Activated CD8-positive, alpha-beta memory T cell treated with anti-CD3 and anti-CD28 coated beads for 4 hours (primary cell): ENCODE measurements around the gene MLLT11.
A peak's percentile ranks its signal among the peaks of the same experiment; 100 is the strongest.
"Not testable (repeated sequence)": the region's sequence is repeated elsewhere in the genome, so short reads cannot be mapped to it uniquely, and the experiment has no call there.

Experiments
- DNase-seq, 2 donors: peaks; one replicate each; pipeline ENCODE4 v3.0.0-alpha.2; 2020; ENCODE audit warnings: low read depth in 2 of 2

MLLT11 gene

DNA sequence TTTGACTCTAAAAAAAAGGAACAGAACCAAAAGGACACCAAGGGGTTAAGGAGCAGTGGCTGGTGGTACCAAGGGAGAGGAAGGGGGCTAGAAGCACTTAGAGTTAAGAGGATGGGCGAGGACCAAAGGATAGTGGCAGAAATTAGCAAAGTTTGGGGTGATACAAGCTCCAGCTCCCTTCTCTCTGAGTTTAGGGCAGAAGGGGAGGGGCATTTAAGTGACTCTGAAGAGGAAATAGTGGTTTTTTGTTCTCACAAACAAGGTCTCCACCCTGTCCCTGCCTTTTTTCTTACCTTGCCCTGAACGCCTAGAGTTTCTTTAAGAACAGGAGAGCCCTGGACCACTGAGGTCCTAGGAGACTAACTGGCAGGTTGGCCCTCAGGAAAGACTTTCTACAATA is 4.0 kb upstream of the MLLT11 start:
- DNase-seq, result no peak

GRCh38 chr1:151058692-151059091 is 1.5 kb upstream of the MLLT11 start:
- no peak for DNase-seq

DNA sequence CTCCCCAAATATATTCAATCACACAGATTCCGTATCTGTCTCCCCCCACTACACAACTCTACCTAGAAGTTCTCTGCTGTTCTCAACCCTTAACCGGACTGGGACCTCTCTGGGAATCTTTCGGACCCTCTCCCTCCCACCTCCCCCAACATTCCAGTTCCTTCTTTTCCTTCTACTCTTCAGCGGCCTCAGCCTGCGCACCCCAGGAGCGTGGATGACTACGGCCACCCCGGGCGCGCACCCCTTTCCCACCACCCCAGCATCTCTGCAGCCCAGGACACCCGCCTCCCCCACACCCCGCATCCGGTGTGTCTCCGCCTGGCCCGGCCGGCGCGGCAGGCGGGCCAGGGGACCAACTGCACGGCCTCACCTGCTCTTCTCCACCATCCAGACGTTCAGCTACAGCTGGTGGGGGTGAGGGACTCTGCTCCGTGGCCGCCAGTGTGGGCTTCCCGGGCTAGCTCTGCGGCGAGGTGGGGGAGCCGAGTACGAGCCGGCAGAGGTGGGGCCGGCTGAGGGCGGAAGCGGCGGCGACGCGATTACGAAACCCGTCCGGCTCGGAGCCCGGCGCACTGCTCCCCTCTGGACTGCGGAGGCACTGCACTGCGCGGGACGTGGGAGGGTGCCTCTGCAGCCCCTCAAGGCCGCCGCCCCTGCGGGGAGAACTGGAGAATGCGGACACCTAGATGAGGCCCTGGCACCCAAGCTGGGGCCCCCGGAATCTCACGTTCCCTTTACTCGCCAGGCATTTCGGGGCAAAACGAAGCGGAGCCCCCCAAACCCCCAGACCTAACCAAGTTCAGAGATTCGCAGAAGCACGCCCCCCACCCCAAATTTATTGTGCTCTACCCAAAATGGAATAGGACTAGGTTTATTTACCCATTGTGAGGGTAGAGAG is 839 bp upstream of the MLLT11 start, which contains the start of gene CDC42SE1:
TSS of gene CDC42SE1 (minus strand) at position 514 of the 898 bp plus-strand sequence. CDS start 3,892 bp downstream, outside the sequence.
- peak; percentile 59 to 70 for DNase-seq

GRCh38 chr1:151060657-151061421 is 642 bp downstream of the MLLT11 start:
- DNase-seq, result no peak

DNA sequence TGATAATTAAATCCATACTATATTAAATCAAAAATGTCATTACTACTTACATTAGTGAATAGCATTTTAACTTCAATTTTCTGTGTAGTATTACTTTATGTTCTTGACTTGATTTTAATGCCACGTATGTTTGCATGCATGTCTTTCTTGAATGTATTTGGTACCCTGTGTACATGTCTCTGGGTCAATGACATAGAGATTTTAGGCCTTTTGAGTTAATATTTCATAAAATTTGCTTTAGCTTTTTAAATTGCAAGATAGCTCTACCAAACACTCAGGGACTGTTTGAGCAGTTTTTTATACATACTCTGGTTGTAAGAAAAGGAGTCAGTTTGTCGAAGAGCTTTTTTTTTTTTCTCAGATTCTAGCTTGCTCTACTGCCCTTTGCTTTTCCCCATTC is 1.5 kb downstream of the MLLT11 start:
- DNase-seq, result no peak

- no peak for DNase-seq
Measured at GRCh38 chr1:151062741-151063371, 2.7 kb downstream of the MLLT11 start.

DNA sequence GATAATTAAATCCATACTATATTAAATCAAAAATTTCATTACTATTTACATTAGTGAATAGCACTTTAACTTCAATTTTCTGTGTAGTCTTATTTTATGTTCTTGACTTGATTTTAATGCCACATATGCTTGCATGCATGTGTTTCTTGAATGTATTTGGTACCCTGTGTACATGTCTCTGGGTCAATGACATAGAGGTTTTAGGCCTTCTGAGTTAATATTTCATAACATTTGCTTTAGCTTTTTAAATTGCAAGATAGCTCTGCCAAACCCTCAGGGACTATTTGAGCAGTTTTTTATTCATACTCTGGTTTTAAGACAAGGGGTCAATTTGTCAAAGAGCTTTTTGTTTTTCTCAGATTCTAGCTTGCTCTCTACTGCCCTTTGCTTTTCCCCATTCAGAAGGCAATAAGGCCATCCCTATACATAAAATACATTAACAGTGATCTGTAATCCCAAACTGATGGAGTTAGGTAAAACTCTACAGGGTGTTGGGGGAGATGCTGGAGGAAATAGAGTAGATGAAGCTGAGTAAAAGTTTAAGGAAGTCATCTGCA is 5.0 kb downstream of the MLLT11 start:
- no peak for DNase-seq

- DNase-seq, result no peak
Measured at GRCh38 chr1:151067185-151067584, 7.0 kb downstream of the MLLT11 start.

DNA sequence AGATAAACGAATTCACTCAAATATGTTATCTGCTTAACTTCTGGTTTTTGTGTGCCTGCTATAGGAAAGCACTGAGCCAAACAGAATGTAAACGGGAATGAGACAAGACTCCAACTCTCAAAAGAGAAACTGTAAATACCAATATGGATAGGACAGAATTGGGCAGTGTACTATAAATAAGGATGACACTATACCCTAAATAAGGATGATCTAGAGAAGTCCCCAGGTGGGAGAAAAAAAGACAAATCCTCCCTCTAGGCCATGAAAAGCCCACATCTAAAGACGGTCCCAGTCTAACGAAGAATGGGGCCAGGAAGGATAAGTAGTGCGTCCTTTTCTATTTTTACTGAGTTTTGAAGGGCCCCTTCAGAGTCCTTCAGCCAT is 8.9 kb downstream of the MLLT11 start:
- DNase-seq, result no peak

- peak; percentile 61 to 66 for DNase-seq
Measured at GRCh38 chr1:151070474-151071276, 10.5 kb downstream of the MLLT11 start, which contains the start of gene GABPB2. Gene GABPB2 (plus strand): TSS chr1:151070761. CDS start chr1:151088190, 17,429 bp downstream.

DNA sequence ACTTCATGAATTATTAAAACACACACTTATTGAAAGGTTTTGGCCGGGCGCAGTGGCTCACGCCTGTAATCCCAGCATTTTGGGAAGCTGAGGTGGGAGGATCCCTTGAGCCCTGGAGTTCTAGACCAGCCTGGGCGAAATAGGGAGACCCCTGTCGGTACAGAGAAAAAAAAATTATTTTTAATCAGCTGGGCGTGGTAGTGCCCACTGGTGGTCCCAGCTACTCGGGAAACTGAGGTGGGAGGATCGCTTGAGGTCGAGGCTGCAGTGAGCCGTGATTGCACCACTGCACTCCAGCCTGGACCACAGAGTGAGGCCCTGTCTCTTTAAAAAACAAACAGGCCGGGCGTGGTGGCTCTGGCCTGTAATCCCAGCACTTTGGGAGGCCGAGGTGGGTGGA is 12.0 kb downstream of the MLLT11 start:
- DNase-seq, result no peak

DNA sequence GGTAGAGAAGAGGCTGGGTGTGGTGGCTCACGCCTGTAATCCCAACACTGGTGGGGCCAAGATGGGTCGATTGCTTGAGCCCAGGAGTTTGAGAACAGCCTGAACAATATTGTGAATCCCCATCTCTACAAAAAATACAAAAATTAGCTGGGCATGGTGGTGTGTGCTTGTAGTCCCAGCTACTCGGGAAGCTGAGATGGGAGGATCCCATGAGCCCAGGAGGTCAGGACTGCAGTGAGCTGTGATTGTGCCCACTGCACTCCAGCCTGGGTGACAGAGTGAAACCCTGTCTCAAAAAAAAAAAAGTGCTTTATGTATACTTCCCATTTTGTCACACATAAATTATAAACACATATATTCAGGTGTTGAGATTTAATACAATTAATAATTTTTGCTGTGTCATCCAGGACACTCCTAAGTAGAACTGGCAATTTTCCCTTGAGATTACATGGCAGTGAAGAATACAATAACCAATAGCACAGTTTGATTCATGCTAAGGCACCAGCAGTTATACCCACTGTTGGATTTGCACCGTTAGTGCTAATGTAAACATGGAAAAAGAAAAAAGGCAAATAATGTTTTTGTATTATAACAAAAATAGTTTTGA is 25.9 kb downstream of the MLLT11 start:
- no peak for DNase-seq

DNA sequence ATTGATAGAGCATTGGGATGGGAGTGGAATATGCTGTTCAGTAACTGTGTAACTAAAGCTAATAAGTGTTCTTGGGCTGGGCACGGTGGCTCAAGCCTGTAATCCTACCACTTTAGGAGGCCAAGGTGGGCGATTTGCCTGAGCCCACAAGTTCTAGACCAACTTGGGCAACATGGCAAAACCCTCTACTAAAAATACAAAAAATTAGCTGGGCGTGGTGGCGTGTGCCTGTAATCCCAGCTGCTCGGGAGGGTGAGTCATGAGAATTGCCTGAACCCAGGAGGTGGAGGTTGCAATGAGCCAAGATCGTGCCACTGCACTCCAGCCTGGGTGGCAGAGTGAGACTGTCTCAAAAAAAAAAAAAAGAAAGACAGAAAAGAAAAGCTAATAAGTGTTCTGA is 37.2 kb downstream of the MLLT11 start:
- not testable (repeated sequence) for DNase-seq

DNA sequence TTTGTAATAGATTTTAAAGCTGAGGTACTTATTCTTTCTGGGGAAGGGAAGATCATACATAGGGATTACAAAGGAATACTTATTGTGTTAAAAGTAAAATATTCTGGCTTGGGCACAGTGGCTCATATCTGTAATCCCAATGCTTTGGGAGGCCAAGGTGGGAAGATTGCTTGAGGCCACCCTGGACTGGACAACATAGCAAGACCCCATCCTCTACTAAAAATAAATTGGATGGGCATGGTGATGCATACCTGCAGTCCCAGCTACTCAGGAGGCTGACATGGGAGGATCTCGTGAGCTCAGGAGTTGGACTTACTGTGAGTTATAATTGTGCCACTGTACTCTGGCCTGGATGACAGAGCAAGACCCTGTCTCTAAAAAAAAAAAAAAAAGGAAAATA is 37.9 kb downstream of the MLLT11 start:
- no peak for DNase-seq

DNA sequence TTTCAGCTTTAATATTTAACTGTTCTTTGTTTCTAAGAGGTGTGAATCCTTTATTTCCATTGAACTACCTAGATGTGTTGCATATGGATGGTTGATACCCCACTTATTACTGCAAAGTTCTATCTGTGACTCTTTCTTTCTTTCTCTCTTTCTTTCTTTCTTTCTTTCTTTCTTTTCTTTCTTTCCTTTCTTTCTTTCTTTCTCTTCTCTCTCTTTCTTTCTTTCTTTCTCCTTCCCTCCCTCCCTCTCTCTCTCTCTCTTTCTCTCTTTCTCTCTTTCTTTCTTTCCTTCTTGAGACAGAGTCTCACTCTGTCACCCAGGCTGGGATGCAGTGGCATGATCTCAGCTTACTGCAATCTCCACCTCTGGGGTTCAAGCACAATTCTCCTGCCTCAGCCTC is 44.4 kb downstream of the MLLT11 start:
- DNase-seq, result no peak

- no peak for DNase-seq
Measured at GRCh38 chr1:151106894-151107293, 46.7 kb downstream of the MLLT11 start.

DNA sequence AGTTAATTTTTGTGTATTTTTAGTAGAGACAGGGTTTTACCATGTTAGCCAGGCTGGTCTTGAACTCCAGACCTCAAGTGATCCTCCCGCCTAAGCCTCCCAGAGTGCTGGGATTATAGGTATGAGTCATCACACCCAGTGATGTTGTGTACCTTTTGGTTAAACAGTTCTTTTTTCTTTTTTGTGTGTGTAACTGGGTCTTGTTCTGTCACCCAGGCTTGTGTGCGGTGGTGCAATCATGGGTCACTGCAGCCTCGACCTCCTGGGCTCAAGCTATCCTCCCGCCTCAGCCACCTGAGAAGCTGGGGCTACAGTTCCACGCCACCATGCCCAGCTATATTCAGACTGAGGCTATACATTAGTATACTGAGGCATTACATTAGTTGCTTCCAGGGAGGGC is 48.1 kb downstream of the MLLT11 start:
- no peak for DNase-seq

DNA sequence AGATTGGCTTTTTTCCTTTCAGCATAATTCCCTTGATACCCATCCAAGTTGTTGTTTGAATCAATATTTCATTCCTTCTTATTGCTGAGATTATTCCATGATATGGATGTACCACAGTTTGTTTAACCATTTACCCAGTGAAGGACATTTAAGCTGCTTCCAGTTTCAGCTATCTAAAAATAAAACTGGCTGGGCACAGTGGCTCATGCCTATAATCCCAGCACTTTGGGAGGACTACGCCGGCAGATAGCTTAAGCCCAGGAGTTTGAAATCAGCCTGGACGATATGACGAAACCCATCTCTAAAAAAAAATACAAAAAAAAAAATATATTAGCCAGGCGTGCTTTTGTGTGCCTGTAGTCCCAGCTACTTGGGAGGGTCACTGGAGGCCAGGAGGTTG is 53.7 kb downstream of the MLLT11 start:
- DNase-seq, result no peak
